Breast epithelium (tissue), 4 donors: Measurements from ENCODE around the gene GPC6. TPM values are rescaled to one million over a fixed set of nuclear protein-coding genes. Genes with fewer than 3 reads are reported as not detected.

Source experiments
- DNase-seq, 2 donors: peaks; one replicate each; pipeline ENCODE4 v3.0.0-alpha.2; 2019; ENCODE audit warnings: low spot score in 2 of 2
- H3K27ac ChIP-seq, 2 donors: fragments of 200-600 bp; sonication (generic) in 1 of 2; one replicate each; pipeline ENCODE4 v1.5.1; 2016 to 2019; ENCODE audit warnings: mild to moderate bottlenecking in 1 of 2
- H3K27me3 ChIP-seq, 2 donors: fragments of 200-600 bp; sonication (generic) in 1 of 2; one replicate each; pipeline versions ENCODE4 v1.5.1 to v1.6.0; 2017 to 2019; ENCODE audit warnings: control low read depth in 1 of 2, mild to moderate bottlenecking in 1 of 2
- H3K36me3 ChIP-seq: fragments of 200-600 bp; one replicate; pipeline ENCODE4 v1.5.1; 2019
- H3K4me1 ChIP-seq, 2 donors: fragments of 200-600 bp; sonication (generic); one replicate each; pipeline ENCODE4 v1.5.1; 2016 to 2019; ENCODE audit warnings: control low read depth in 1 of 2
- H3K4me3 ChIP-seq, 3 donors: fragments of 200-600 bp; sonication (generic); 1 replicate in 2 of 3; 2 replicates in 1 of 3; pipeline ENCODE4 v1.5.1; 2016 to 2019; ENCODE audit warnings: mild to moderate bottlenecking in 3 of 3, moderate library complexity in 2 of 3
- H3K9me3 ChIP-seq, 2 donors: fragments of 200-600 bp; sonication (generic) in 1 of 2; one replicate each; pipeline ENCODE4 v1.5.1; 2016 to 2019; ENCODE audit warnings: control low read depth in 1 of 2
- POLR2A ChIP-seq: fragments of 450-650 bp; IDR thresholded peaks from one replicate; pipeline ENCODE4 v1.6.1; 2016; ENCODE audit warnings: antibody characterized with exemption, mild to moderate bottlenecking, moderate library complexity
- POLR2AphosphoS5 ChIP-seq, 3 donors: sonication (generic); formaldehyde crosslinking; IDR thresholded peaks; one replicate each; pipeline ENCODE4 v1.6.1; 2017; ENCODE audit warnings: antibody characterized with exemption in 3 of 3
- intact Hi-C: fragments of 100-400 bp; cut with DNase I; formaldehyde crosslinking; loops from one replicate; pipeline ENCODE4 v1.15.1; 2023; ENCODE audit warnings: low total_unique reads
- total RNA-seq, 3 donors: library from RNA; depleted of rRNA; stranded (reverse); fragments of >200 nt; gene quantifications; one replicate each; pipeline ENCODE4 v1.1.0, GENCODE V29; 2016
- TF ChIP-seq, protein P1 (sequence below), 3 donors: fragments of 450-650 bp; IDR thresholded peaks; one replicate each; pipeline ENCODE4 v1.5.1; 2016 to 2017; ENCODE audit warnings: antibody characterized with exemption in 3 of 3, mild to moderate bottlenecking in 3 of 3, moderate library complexity in 3 of 3

GPC6 gene
- total RNA-seq, 3 donors from 2014 or later: 3.5 to 44.0 (median 4.9) TPM

DNA sequence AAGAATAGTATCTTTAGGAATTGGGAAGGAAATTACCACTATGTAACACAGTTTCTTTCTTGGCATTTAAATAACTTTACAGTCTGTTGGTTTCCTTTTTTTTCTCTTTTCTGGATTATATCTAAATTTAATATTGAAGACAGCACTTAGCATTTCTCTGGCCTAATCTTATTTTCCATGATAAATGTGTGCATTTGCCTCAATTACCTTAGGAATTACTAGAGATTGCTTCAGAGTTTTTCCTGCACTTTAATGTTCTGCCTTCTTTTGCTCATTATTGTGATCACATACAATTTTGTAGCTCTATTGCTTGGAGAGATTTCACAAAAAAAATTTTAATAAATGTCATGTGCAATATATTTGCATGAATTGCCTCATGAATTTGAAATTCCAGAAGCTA lies 1227.7 kb downstream of the GPC6 start:
- H3K27ac ChIP-seq: no peak overlapping the region
- TF ChIP-seq, protein P1, sequence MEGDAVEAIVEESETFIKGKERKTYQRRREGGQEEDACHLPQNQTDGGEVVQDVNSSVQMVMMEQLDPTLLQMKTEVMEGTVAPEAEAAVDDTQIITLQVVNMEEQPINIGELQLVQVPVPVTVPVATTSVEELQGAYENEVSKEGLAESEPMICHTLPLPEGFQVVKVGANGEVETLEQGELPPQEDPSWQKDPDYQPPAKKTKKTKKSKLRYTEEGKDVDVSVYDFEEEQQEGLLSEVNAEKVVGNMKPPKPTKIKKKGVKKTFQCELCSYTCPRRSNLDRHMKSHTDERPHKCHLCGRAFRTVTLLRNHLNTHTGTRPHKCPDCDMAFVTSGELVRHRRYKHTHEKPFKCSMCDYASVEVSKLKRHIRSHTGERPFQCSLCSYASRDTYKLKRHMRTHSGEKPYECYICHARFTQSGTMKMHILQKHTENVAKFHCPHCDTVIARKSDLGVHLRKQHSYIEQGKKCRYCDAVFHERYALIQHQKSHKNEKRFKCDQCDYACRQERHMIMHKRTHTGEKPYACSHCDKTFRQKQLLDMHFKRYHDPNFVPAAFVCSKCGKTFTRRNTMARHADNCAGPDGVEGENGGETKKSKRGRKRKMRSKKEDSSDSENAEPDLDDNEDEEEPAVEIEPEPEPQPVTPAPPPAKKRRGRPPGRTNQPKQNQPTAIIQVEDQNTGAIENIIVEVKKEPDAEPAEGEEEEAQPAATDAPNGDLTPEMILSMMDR (IDR thresholded peaks at IDR 0.05): no peak
- TF ChIP-seq POLR2AphosphoS5 (IDR thresholded peaks at IDR 0.05): no peak
- TF ChIP-seq POLR2A: no peak
- no peaks in the 10 kb centered on the region for H3K4me1 ChIP-seq
- DNase-seq: no peak
- no peaks in the 10 kb centered on the region for H3K9me3 ChIP-seq
- H3K4me3 ChIP-seq: no peak overlapping the region
- no peaks in the 10 kb centered on the region for H3K36me3 ChIP-seq
- H3K27me3 ChIP-seq: no peaks in the 10 kb centered on the region
- intact Hi-C loops: no loop called here

DNA sequence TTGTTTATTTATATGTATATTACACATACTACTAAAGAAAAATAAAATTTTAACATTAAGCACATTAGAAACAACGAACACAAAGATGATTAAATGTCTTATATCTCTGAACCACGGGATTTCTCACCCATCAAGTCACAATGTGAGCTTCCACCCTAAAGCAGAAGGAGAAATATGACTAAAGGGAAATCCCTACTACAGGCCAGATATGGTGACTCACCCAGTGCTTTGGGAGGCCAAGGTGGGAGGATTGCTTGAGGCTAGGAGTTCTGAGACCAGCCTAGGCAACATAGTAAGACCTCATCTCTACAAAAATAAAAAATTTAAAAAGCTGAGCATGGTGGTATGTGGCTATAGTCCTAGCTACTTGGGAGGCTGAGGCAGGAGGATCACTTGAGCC lies 1228.3 kb downstream of the GPC6 start:
- DNase-seq: no peak
- intact Hi-C loops: no loop called here
- Histone ChIP-seq H3K36me3 (no peaks in the 10 kb centered on the region), H3K4me1 (no peaks in the 10 kb centered on the region), H3K9me3 (no peaks in the 10 kb centered on the region), H3K27me3 (no peaks in the 10 kb centered on the region), H3K27ac (no peak overlapping the region), H3K4me3 (no peak overlapping the region)
- TF ChIP-seq, protein P1 (IDR thresholded peaks at IDR 0.05): no peak
- no peak for TF ChIP-seq POLR2A
- no peak for TF ChIP-seq POLR2AphosphoS5 (IDR thresholded peaks at IDR 0.05)

DNA sequence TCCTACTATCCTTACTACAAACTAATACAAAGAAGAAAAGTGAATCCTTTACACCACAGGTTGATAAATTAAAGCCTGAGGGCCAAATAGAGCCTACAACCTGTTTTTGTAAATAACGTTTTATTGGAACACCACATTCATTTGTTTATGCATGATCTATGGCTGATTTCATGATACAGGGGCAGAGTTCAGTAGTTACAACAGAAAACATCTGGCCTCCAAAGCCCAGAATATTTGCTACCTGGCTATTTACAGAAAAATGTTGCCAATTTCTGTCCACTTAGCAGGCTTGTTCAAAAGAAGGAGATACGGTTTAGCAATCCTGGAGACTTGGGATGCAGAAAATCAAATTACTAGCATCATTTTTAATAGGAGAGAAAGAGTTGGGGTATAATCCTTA lies 1228.8 kb downstream of the GPC6 start:
- Histone ChIP-seq H3K27ac (no peak overlapping the region), H3K4me3 (no peak overlapping the region), H3K36me3 (no peaks in the 10 kb centered on the region), H3K4me1 (no peaks in the 10 kb centered on the region), H3K27me3 (no peaks in the 10 kb centered on the region), H3K9me3 (no peaks in the 10 kb centered on the region)
- DNase-seq: no peak
- intact Hi-C loops: no loop called here
- TF ChIP-seq POLR2A: no peak
- TF ChIP-seq, protein P1 (IDR thresholded peaks at IDR 0.05): no peak
- TF ChIP-seq POLR2AphosphoS5 (IDR thresholded peaks at IDR 0.05): no peak
